Retinal pigment epithelial cell (primary cell): ENCODE measurements around the gene IQCF2.
"Not testable (repeated sequence)": the region's sequence is repeated elsewhere in the genome, so short reads cannot be mapped to it uniquely, and the experiment has no call there.

Experiments
- DNase-seq: peaks from one replicate; pipeline ENCODE4 v3.0.0-alpha.2; 2010; ENCODE audit warnings: low read depth
- H3K4me3 ChIP-seq: 2 replicates; pipeline ENCODE4 v1.5.1; 2011; ENCODE audit warnings: mild to moderate bottlenecking, low read length, control low read depth, moderate library complexity
- CTCF ChIP-seq: conservative IDR thresholded peaks from 2 replicates; pipeline ENCODE4 v1.5.1; 2011; ENCODE audit warnings: low read depth, low read length, control low read depth, inconsistent platforms

Gene IQCF2

GRCh38 chr3:51862886-51863285 lies 1.5 kb downstream of the IQCF2 start:
- no peak overlapping the region for H3K4me3 ChIP-seq
- no peak for DNase-seq
- no peak for TF ChIP-seq CTCF

GRCh38 chr3:51868896-51869295 lies 7.5 kb downstream of the IQCF2 start:
- DNase-seq, H3K4me3 ChIP-seq: not testable (repeated sequence)

- no peak for DNase-seq
- H3K4me3 ChIP-seq, result no peak overlapping the region
- no peak for TF ChIP-seq CTCF
These were observed 7.9 kb downstream of the IQCF2 start for GRCh38 chr3:51869304-51869703.

- TF ChIP-seq CTCF, result no peak
- H3K4me3 ChIP-seq, result no peak overlapping the region
- no peak for DNase-seq
These were observed 11.9 kb downstream of the IQCF2 start for GRCh38 chr3:51873253-51873766.

- no peak overlapping the region for H3K4me3 ChIP-seq
- no peak for TF ChIP-seq CTCF
- no peak for DNase-seq
These were observed 12.5 kb downstream of the IQCF2 start for GRCh38 chr3:51873876-51874275.

- H3K4me3 ChIP-seq, result no peak overlapping the region
- no peak for DNase-seq
- no peak for TF ChIP-seq CTCF
These were observed 13.0 kb downstream of the IQCF2 start for GRCh38 chr3:51874411-51874810.

GRCh38 chr3:51874889-51875288 lies 13.5 kb downstream of the IQCF2 start:
- no peak overlapping the region for H3K4me3 ChIP-seq
- no peak for DNase-seq
- TF ChIP-seq CTCF, result no peak

- no peak for DNase-seq
- H3K4me3 ChIP-seq, result no peak within 1 kb of the TSS
- no peak for TF ChIP-seq CTCF
These were observed 14.1 kb downstream of the IQCF2 start, which contains the start of gene IQCF5 for GRCh38 chr3:51875501-51875900. TSS of gene IQCF5 (minus strand) at chr3:51875601. CDS start at chr3:51875531, 70 bp downstream.
